K562 (cell line): ENCODE data around the gene B4GALT5.

ENCODE experiments used
- CBX8 ChIP-seq: fragments of 200-600 bp; sonication (generic); IDR thresholded peaks from 2 replicates; pipeline ENCODE4 v1.6.1; 2012; ENCODE audit warnings: borderline replicate concordance, mixed run types, low read depth, mild to moderate bottlenecking, moderate library complexity, mixed read lengths, low read length, control low read depth, inconsistent platforms; ENCODE audit not compliant: poor library complexity, severe bottlenecking; ENCODE audit errors: extremely low read depth
- FOXJ3 ChIP-seq: sonication (generic); formaldehyde crosslinking; IDR thresholded peaks from 2 replicates; pipeline ENCODE4 v1.4.0; 2020; ENCODE audit warnings: mild to moderate bottlenecking, missing genetic modification reagents
- GABPA ChIP-seq: fragments of 200-800 bp; sonication (Bioruptor generic); conservative IDR thresholded peaks from 2 replicates; pipeline ENCODE4 v1.6.1; 2016; ENCODE audit warnings: low read depth, missing genetic modification characterization, missing compliant biosample characterization
- ZNF431 ChIP-seq: sonication (generic); formaldehyde crosslinking; IDR thresholded peaks from 2 replicates; pipeline ENCODE4 v1.8.0; 2022; ENCODE audit warnings: mild to moderate bottlenecking, missing genetic modification reagents
- TF ChIP-seq, protein P1 (sequence below): fragments of 450-650 bp; IDR thresholded peaks from 2 replicates; pipeline ENCODE4 v1.6.1; 2016; ENCODE audit warnings: missing biosample characterization, missing genetic modification characterization
- TF ChIP-seq, protein P2 (sequence below): fragments of 250-450 bp; sonication (Bioruptor Pico); IDR thresholded peaks from 2 replicates; pipeline ENCODE4 v1.4.0; 2020; ENCODE audit warnings: mild to moderate bottlenecking, moderate library complexity, borderline replicate concordance
- TF ChIP-seq, protein P3 (sequence below), 3 experiments: IDR thresholded peaks in 2 of 3; conservative IDR thresholded peaks in 1 of 3; 2 replicates each; pipeline ENCODE4 v1.5.1; 2011 to 2012; ENCODE audit warnings: low read length in 3 of 3, mild to moderate bottlenecking in 3 of 3, control low read depth in 2 of 3, improper control_type of control experiment in 1 of 3, inconsistent platforms in 1 of 3, low read depth in 1 of 3, mixed read lengths in 1 of 3, moderate library complexity in 1 of 3; ENCODE audit not compliant: insufficient read depth in 2 of 3
- TF ChIP-seq, protein P4 (sequence below): sonication (generic); formaldehyde crosslinking; IDR thresholded peaks from 2 replicates; pipeline ENCODE4 v1.8.0; 2022; ENCODE audit warnings: mild to moderate bottlenecking, low read depth, missing genetic modification reagents

DNA sequence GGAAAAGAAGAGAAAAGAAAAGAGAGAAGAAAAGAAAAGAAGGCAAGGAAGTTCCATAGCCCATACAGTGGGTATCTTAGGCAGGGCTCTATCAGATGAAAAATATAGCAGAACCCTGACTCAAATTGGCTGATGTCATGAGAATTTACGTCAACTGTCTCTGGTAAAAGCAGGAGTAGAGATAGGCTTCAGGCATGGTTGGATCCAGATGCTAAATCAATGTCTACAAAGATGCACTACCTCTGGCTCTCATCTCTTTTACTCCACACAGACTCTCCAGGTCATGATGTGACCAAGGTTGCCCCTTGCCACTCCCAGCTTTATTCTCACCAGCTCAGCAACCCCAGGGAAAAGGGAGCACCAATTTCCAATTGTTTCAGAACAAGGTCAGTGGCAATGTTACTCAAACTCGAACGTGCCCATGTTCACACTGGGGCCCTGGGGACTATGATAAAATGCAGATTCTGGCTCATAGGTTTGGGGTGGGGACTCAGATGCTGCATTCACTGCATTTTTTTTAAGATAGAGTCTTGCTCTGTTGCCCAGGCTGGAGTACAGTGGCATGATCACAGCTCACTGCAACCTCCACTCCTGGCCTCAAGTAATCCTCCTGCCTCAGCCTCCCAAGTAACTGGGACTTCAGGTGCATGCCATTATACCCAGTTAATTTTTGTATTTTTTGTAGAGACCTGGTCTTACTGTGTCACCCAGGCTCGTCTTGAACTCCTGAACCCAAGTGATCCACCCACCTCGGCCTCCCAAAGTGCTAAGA, 112.3 kb downstream of the B4GALT5 start:
- TF ChIP-seq ZNF431 (CRISPR knock-in tag) (no peak), FOXJ3 (CRISPR knock-in tag) (no peak), CBX8 (no peak), GABPA (no peak)
- TF ChIP-seq, protein P1, sequence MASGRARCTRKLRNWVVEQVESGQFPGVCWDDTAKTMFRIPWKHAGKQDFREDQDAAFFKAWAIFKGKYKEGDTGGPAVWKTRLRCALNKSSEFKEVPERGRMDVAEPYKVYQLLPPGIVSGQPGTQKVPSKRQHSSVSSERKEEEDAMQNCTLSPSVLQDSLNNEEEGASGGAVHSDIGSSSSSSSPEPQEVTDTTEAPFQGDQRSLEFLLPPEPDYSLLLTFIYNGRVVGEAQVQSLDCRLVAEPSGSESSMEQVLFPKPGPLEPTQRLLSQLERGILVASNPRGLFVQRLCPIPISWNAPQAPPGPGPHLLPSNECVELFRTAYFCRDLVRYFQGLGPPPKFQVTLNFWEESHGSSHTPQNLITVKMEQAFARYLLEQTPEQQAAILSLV (tag): no peak
- TF ChIP-seq, protein P2, sequence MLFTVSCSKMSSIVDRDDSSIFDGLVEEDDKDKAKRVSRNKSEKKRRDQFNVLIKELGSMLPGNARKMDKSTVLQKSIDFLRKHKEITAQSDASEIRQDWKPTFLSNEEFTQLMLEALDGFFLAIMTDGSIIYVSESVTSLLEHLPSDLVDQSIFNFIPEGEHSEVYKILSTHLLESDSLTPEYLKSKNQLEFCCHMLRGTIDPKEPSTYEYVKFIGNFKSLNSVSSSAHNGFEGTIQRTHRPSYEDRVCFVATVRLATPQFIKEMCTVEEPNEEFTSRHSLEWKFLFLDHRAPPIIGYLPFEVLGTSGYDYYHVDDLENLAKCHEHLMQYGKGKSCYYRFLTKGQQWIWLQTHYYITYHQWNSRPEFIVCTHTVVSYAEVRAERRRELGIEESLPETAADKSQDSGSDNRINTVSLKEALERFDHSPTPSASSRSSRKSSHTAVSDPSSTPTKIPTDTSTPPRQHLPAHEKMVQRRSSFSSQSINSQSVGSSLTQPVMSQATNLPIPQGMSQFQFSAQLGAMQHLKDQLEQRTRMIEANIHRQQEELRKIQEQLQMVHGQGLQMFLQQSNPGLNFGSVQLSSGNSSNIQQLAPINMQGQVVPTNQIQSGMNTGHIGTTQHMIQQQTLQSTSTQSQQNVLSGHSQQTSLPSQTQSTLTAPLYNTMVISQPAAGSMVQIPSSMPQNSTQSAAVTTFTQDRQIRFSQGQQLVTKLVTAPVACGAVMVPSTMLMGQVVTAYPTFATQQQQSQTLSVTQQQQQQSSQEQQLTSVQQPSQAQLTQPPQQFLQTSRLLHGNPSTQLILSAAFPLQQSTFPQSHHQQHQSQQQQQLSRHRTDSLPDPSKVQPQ (CRISPR knock-in tag): no peak
- TF ChIP-seq, protein P3, sequence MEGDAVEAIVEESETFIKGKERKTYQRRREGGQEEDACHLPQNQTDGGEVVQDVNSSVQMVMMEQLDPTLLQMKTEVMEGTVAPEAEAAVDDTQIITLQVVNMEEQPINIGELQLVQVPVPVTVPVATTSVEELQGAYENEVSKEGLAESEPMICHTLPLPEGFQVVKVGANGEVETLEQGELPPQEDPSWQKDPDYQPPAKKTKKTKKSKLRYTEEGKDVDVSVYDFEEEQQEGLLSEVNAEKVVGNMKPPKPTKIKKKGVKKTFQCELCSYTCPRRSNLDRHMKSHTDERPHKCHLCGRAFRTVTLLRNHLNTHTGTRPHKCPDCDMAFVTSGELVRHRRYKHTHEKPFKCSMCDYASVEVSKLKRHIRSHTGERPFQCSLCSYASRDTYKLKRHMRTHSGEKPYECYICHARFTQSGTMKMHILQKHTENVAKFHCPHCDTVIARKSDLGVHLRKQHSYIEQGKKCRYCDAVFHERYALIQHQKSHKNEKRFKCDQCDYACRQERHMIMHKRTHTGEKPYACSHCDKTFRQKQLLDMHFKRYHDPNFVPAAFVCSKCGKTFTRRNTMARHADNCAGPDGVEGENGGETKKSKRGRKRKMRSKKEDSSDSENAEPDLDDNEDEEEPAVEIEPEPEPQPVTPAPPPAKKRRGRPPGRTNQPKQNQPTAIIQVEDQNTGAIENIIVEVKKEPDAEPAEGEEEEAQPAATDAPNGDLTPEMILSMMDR (IDR thresholded peaks at IDR 0.05 in 2 of 3, conservative IDR thresholded peaks at IDR 0.05 in 1 of 3; ENCODE audit: insufficient read depth in 2 of 3, low read depth in 1 of 3, low read length in 3 of 3): no peak
- TF ChIP-seq, protein P4, sequence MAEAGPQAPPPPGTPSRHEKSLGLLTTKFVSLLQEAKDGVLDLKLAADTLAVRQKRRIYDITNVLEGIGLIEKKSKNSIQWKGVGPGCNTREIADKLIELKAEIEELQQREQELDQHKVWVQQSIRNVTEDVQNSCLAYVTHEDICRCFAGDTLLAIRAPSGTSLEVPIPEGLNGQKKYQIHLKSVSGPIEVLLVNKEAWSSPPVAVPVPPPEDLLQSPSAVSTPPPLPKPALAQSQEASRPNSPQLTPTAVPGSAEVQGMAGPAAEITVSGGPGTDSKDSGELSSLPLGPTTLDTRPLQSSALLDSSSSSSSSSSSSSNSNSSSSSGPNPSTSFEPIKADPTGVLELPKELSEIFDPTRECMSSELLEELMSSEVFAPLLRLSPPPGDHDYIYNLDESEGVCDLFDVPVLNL (CRISPR knock-in tag): no peak
